HG03521 (cell line): ENCODE results near the gene OSCAR.
"Not testable (repeated sequence)": the region's sequence is repeated elsewhere in the genome, so short reads cannot be mapped to it uniquely, and the experiment has no call there.

ENCODE experiments used
- ATAC-seq: cut with Tn5 transposase; IDR thresholded peaks from one replicate; pipeline ENCODE4 v1.9.1; 2021; ENCODE audit warnings: mild to moderate bottlenecking, moderate library complexity; ENCODE audit not compliant: unreplicated experiment

The OSCAR gene

GRCh38 chr19:54095859-54096616 lies 4.6 kb downstream of the OSCAR start:
- ATAC-seq, result not testable (repeated sequence)

- no peak for ATAC-seq
Measured at GRCh38 chr19:54095136-54095858, 5.3 kb downstream of the OSCAR start.

- ATAC-seq, result no peak
Measured at GRCh38 chr19:54094426-54095000, 6.1 kb downstream of the OSCAR start.

GRCh38 chr19:54084410-54084809 lies 16.2 kb downstream of the OSCAR start:
- no peak for ATAC-seq

GRCh38 chr19:54081032-54081431 lies 19.6 kb downstream of the OSCAR start, which contains the start of gene TARM1:
Gene TARM1, minus strand, starts transcription at chr19:54081365. Its CDS starts 25 bp downstream, at chr19:54081340.
- ATAC-seq, result no peak

GRCh38 chr19:54077334-54077733 lies 23.3 kb downstream of the OSCAR start:
- no peak for ATAC-seq

- ATAC-seq, result no peak
Measured at GRCh38 chr19:54074851-54075250, 25.8 kb downstream of the OSCAR start.

- no peak for ATAC-seq
Measured at GRCh38 chr19:54073829-54074228, 26.8 kb downstream of the OSCAR start.

GRCh38 chr19:54069470-54069869 lies 31.1 kb downstream of the OSCAR start:
- no peak for ATAC-seq

GRCh38 chr19:54063350-54064116 lies 37.1 kb downstream of the OSCAR start, which contains the start of gene VSTM1:
Gene VSTM1, minus strand, starts transcription at chr19:54063897. Its CDS starts 120 bp downstream, at chr19:54063777.
- ATAC-seq, result no peak

GRCh38 chr19:54062643-54063042 lies 38.0 kb downstream of the OSCAR start:
- ATAC-seq, result no peak

GRCh38 chr19:54047616-54048015 lies 53.0 kb downstream of the OSCAR start:
- no peak for ATAC-seq

- ATAC-seq, result no peak
Measured at GRCh38 chr19:54045771-54046170, 54.8 kb downstream of the OSCAR start.
